Uterus (tissue), 4 donors: ENCODE results near the gene EPB41. TPM values are rescaled to one million over a fixed set of nuclear protein-coding genes. Genes with fewer than 3 reads are reported as not detected.

ENCODE experiments used
- DNase-seq, 2 donors: peaks; one replicate each; pipeline ENCODE4 v3.0.0-alpha.2; 2019 to 2020
- H3K27ac ChIP-seq, 2 donors: fragments of 200-600 bp; sonication (generic); 1 replicate in 1 of 2; 2 replicates in 1 of 2; pipeline ENCODE4 v1.5.1; 2016 to 2018
- H3K27me3 ChIP-seq, 2 donors: fragments of 200-600 bp; sonication (generic); one replicate each; pipeline ENCODE4 v1.5.1; 2018 to 2019; ENCODE audit warnings: control low read depth in 1 of 2
- H3K36me3 ChIP-seq, 2 donors: fragments of 200-600 bp; sonication (generic); one replicate each; pipeline ENCODE4 v1.5.1; 2019; ENCODE audit warnings: control low read depth in 1 of 2
- H3K4me1 ChIP-seq, 2 donors: fragments of 200-600 bp; sonication (generic); one replicate each; pipeline ENCODE4 v1.5.1; 2018 to 2019; ENCODE audit warnings: control low read depth in 1 of 2
- H3K4me3 ChIP-seq, 2 donors: fragments of 200-600 bp; sonication (generic); 1 replicate in 1 of 2; 2 replicates in 1 of 2; pipeline ENCODE4 v1.5.1; 2018 to 2019; ENCODE audit warnings: mild to moderate bottlenecking in 1 of 2
- H3K9me3 ChIP-seq, 2 donors: fragments of 200-600 bp; sonication (generic); one replicate each; pipeline ENCODE4 v1.5.1; 2019; ENCODE audit warnings: control low read depth in 1 of 2
- CTCF ChIP-seq, 4 experiments: fragments of 200-600 bp in 2 of 4; fragments of 450-650 bp in 2 of 4; sonication (generic) in 2 of 4; IDR thresholded peaks; one replicate each; pipeline ENCODE4 v1.5.1; 2016 to 2019; ENCODE audit warnings: antibody characterized with exemption in 4 of 4, mild to moderate bottlenecking in 2 of 4, moderate library complexity in 1 of 4
- POLR2A ChIP-seq, 2 donors: fragments of 450-650 bp; IDR thresholded peaks; one replicate each; pipeline ENCODE4 v1.6.1; 2016; ENCODE audit warnings: antibody characterized with exemption in 2 of 2, mild to moderate bottlenecking in 1 of 2, moderate library complexity in 1 of 2
- intact Hi-C: fragments of 100-400 bp; cut with DNase I; formaldehyde crosslinking; loops from one replicate; pipeline ENCODE4 v1.15.1; 2023; ENCODE audit warnings: low total_unique reads
- total RNA-seq, 4 donors: library from RNA; depleted of rRNA in 3 of 4; stranded (reverse); fragments of >200 nt in 3 of 4; gene quantifications; one replicate each; pipeline versions ENCODE4 v1.1.0 to v1.2.4, GENCODE V29; 2014 to 2023
- donor health status: DM: yes; HTN: yes; CAD: no.

The EPB41 gene
- total RNA-seq, 4 donors from 2014 or later: 16.2 to 1,146 (median 45.4) TPM

- TF ChIP-seq POLR2A (IDR thresholded peaks at IDR 0.05): no peak
- TF ChIP-seq CTCF (IDR thresholded peaks at IDR 0.05): no peak
- intact Hi-C loops: no loop called here
- H3K9me3 ChIP-seq: no peaks in the 10 kb centered on the region
- H3K36me3 ChIP-seq: no peaks in the 10 kb centered on the region
- DNase-seq: no peak
- no peaks in the 10 kb centered on the region for H3K4me1 ChIP-seq
- H3K27ac ChIP-seq: peak overlapping the region in 1 of 2 donors; percentile 53
- H3K27me3 ChIP-seq: no peaks in the 10 kb centered on the region
- no peak overlapping the region for H3K4me3 ChIP-seq
Measured at GRCh38 chr1:29004288-29004687, 89.9 kb downstream of the EPB41 start.

GRCh38 chr1:29004798-29005197 is 90.4 kb downstream of the EPB41 start:
- Histone ChIP-seq H3K9me3 (no peaks in the 10 kb centered on the region), H3K27me3 (no peaks in the 10 kb centered on the region), H3K27ac (peak overlapping the region; percentile 41 to 53), H3K36me3 (no peaks in the 10 kb centered on the region), H3K4me3 (no peak overlapping the region), H3K4me1 (no peaks in the 10 kb centered on the region)
- TF ChIP-seq CTCF (IDR thresholded peaks at IDR 0.05) (no peak), POLR2A (IDR thresholded peaks at IDR 0.05) (no peak)
- DNase-seq: no peak
- intact Hi-C loops: no loop called here

DNA sequence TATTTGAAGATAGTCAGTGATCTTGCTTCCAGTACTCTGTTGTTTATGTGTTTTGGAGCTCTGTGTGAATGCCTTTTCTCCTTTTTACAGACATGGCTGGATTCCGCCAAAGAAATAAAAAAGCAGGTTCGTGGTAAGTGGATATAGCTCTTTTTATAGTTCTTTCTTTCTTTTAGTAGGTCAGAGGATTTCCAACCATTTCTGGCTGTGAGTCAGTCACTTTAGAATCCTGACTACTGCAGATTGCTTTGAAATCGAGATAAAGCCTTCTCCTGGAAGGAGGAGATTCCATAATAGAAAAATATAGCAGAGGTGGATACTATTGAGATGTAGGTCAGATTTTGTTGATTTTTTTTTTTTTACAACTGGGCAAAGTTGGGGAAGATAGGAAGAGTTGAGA is 97.4 kb downstream of the EPB41 start:
- Histone ChIP-seq H3K9me3 (no peaks in the 10 kb centered on the region), H3K27ac (peak overlapping the region; percentile 26 to 52), H3K4me3 (no peak overlapping the region), H3K36me3 (no peaks in the 10 kb centered on the region), H3K4me1 (no peaks in the 10 kb centered on the region), H3K27me3 (no peaks in the 10 kb centered on the region)
- no peak for TF ChIP-seq CTCF (IDR thresholded peaks at IDR 0.05)
- TF ChIP-seq POLR2A (IDR thresholded peaks at IDR 0.05): no peak
- no peak for DNase-seq
- intact Hi-C loops: no loop called here

GRCh38 chr1:29017235-29017634 is 102.9 kb downstream of the EPB41 start:
- no peak overlapping the region for H3K27ac ChIP-seq
- no peak for TF ChIP-seq CTCF (IDR thresholded peaks at IDR 0.05)
- TF ChIP-seq POLR2A (IDR thresholded peaks at IDR 0.05): no peak
- H3K4me3 ChIP-seq: no peak overlapping the region
- intact Hi-C loops: no loop called here
- no peaks in the 10 kb centered on the region for H3K4me1 ChIP-seq
- H3K27me3 ChIP-seq: no peaks in the 10 kb centered on the region
- no peaks in the 10 kb centered on the region for H3K9me3 ChIP-seq
- no peak for DNase-seq
- no peaks in the 10 kb centered on the region for H3K36me3 ChIP-seq

GRCh38 chr1:29017975-29018712 is 103.8 kb downstream of the EPB41 start:
- Histone ChIP-seq H3K4me3 (no peak overlapping the region), H3K4me1 (no peaks in the 10 kb centered on the region), H3K36me3 (no peaks in the 10 kb centered on the region), H3K9me3 (no peaks in the 10 kb centered on the region), H3K27me3 (no peaks in the 10 kb centered on the region), H3K27ac (no peak overlapping the region)
- TF ChIP-seq CTCF (IDR thresholded peaks at IDR 0.05): no peak
- no peak for TF ChIP-seq POLR2A (IDR thresholded peaks at IDR 0.05)
- DNase-seq: no peak
- intact Hi-C loops: no loop called here
